Astrocyte (in vitro differentiated cells and primary cell): ENCODE results near the gene MADD. TPM values are rescaled to one million over a fixed set of nuclear protein-coding genes. Genes with fewer than 3 reads are reported as not detected.

ENCODE experiments used
- DNase-seq: peaks from one replicate; pipeline ENCODE4 v3.0.0-alpha.2; 2010; ENCODE audit warnings: low read depth
- FAIRE-seq: peaks from 2 replicates; lab custom pipeline; 2011; peaks lifted over from hg19 to GRCh38; lab: Jason Lieb, UNC
- H2AFZ ChIP-seq: 2 replicates; pipeline ENCODE4 v1.6.0; 2012; ENCODE audit warnings: low read depth, low read length, inconsistent platforms
- H3K27ac ChIP-seq: 2 replicates; pipeline ENCODE4 v1.5.1; 2011; ENCODE audit warnings: low read depth, low read length, inconsistent platforms
- H3K27me3 ChIP-seq: 2 replicates; pipeline ENCODE4 v1.6.0; 2011; ENCODE audit warnings: low read length, inconsistent platforms; ENCODE audit not compliant: insufficient read depth
- H3K36me3 ChIP-seq: 2 replicates; pipeline ENCODE4 v1.5.1; 2011; ENCODE audit warnings: low read length, inconsistent platforms; ENCODE audit not compliant: insufficient read depth
- H3K4me1 ChIP-seq: 2 replicates; pipeline ENCODE4 v1.5.1; 2011; ENCODE audit warnings: low read length, inconsistent platforms; ENCODE audit not compliant: insufficient read depth
- H3K4me2 ChIP-seq: 2 replicates; pipeline ENCODE4 v1.6.0; 2012; ENCODE audit warnings: low read length, inconsistent platforms
- H3K4me3 ChIP-seq: 2 replicates; pipeline ENCODE4 v1.5.1; 2011; ENCODE audit warnings: low read depth, mild to moderate bottlenecking, low read length, inconsistent platforms; ENCODE audit not compliant: insufficient read depth
- H3K79me2 ChIP-seq: 2 replicates; pipeline ENCODE4 v1.6.0; 2012; ENCODE audit warnings: mild to moderate bottlenecking, low read length, inconsistent platforms; ENCODE audit not compliant: insufficient read depth
- H3K9ac ChIP-seq: 2 replicates; pipeline ENCODE4 v1.6.0; 2012; ENCODE audit warnings: mild to moderate bottlenecking, low read length, inconsistent platforms
- H3K9me3 ChIP-seq: 2 replicates; pipeline ENCODE4 v1.5.1; 2012; ENCODE audit warnings: low read depth, mild to moderate bottlenecking, low read length, inconsistent platforms; ENCODE audit not compliant: insufficient read depth
- H4K20me1 ChIP-seq: 2 replicates; pipeline ENCODE4 v1.6.0; 2012; ENCODE audit warnings: low read length, inconsistent platforms; ENCODE audit not compliant: insufficient read depth
- H3K27ac Mint-ChIP-seq: one replicate; pipeline ENCODE4 v1.8.0; 2021; ENCODE audit warnings: mild to moderate bottlenecking, mixed read lengths; ENCODE audit not compliant: unreplicated experiment
- H3K27me3 Mint-ChIP-seq: one replicate; pipeline ENCODE4 v1.8.0; 2021; ENCODE audit warnings: low read depth, mixed read lengths; ENCODE audit not compliant: unreplicated experiment
- H3K36me3 Mint-ChIP-seq: one replicate; pipeline ENCODE4 v1.8.0; 2021; ENCODE audit warnings: low read depth, mixed read lengths; ENCODE audit not compliant: unreplicated experiment
- H3K4me1 Mint-ChIP-seq: one replicate; pipeline ENCODE4 v1.8.0; 2021; ENCODE audit warnings: low read depth, mixed read lengths; ENCODE audit not compliant: unreplicated experiment
- H3K4me3 Mint-ChIP-seq: one replicate; pipeline ENCODE4 v1.8.0; 2021; ENCODE audit warnings: mild to moderate bottlenecking, moderate library complexity, mixed read lengths; ENCODE audit not compliant: unreplicated experiment
- H3K9me3 Mint-ChIP-seq: one replicate; pipeline ENCODE4 v1.8.0; 2021; ENCODE audit warnings: mild to moderate bottlenecking, mixed read lengths; ENCODE audit not compliant: unreplicated experiment
- EZH2 ChIP-seq: IDR thresholded peaks from 2 replicates; pipeline ENCODE4 v1.6.1; 2012; ENCODE audit warnings: mild to moderate bottlenecking, low read length, inconsistent platforms; ENCODE audit not compliant: insufficient read depth
- total RNA-seq: library from RNA; stranded (reverse); gene quantifications from 2 replicates; pipeline ENCODE4 v1.2.1, GENCODE V29; 2021
- TF ChIP-seq, protein P1 (sequence below): IDR thresholded peaks from 2 replicates; pipeline ENCODE4 v1.5.1; 2011; ENCODE audit warnings: low read depth, mild to moderate bottlenecking, inconsistent platforms, low read length, moderate library complexity; ENCODE audit not compliant: insufficient read depth

The MADD gene
- total RNA-seq, 1 donor from 2014 or later, result 22.9 TPM

DNA sequence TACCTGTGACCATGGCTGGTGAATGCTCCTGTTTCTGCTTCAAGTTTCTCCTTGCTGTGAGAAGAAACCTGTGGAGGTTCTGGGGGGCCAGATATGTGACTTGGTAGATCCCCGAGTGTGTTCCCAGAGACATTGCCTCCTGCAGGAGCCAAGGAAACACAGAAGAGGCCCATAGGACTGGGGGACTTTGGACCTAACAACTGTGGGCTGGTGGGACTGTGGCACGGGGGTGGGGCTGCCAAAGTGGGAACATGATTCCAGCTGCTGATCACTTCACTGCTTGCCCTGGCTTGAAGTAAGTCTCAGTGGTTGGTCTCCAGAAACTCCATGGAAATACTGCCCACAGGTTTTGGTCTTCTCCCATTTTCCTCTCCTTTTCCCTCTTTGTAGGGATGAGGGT is 16.3 kb upstream of the MADD start:
- Mint-ChIP-seq H3K4me3 (no peak overlapping the region), H3K36me3 (peaks cover 3% of the 10 kb centered on the region), H3K9me3 (no peaks in the 10 kb centered on the region), H3K27me3 (no peaks in the 10 kb centered on the region), H3K4me1 (peaks cover 17% of the 10 kb centered on the region), H3K27ac (no peak overlapping the region)
- DNase-seq (no peak), FAIRE-seq (no peak)
- Histone ChIP-seq H3K9me3 (no peaks in the 10 kb centered on the region), H4K20me1 (no peaks in the 10 kb centered on the region), H3K27me3 (no peaks in the 10 kb centered on the region), H3K27ac (no peak overlapping the region), H3K4me2 (no peak overlapping the region), H3K9ac (no peak overlapping the region), H3K36me3 (no peaks in the 10 kb centered on the region), H2AFZ (no peak overlapping the region), H3K4me3 (no peak overlapping the region), H3K4me1 (peaks cover 30% of the 10 kb centered on the region), H3K79me2 (peaks cover 10% of the 10 kb centered on the region)
- no peak for TF ChIP-seq EZH2
- TF ChIP-seq, protein P1, sequence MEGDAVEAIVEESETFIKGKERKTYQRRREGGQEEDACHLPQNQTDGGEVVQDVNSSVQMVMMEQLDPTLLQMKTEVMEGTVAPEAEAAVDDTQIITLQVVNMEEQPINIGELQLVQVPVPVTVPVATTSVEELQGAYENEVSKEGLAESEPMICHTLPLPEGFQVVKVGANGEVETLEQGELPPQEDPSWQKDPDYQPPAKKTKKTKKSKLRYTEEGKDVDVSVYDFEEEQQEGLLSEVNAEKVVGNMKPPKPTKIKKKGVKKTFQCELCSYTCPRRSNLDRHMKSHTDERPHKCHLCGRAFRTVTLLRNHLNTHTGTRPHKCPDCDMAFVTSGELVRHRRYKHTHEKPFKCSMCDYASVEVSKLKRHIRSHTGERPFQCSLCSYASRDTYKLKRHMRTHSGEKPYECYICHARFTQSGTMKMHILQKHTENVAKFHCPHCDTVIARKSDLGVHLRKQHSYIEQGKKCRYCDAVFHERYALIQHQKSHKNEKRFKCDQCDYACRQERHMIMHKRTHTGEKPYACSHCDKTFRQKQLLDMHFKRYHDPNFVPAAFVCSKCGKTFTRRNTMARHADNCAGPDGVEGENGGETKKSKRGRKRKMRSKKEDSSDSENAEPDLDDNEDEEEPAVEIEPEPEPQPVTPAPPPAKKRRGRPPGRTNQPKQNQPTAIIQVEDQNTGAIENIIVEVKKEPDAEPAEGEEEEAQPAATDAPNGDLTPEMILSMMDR, result no peak

DNA sequence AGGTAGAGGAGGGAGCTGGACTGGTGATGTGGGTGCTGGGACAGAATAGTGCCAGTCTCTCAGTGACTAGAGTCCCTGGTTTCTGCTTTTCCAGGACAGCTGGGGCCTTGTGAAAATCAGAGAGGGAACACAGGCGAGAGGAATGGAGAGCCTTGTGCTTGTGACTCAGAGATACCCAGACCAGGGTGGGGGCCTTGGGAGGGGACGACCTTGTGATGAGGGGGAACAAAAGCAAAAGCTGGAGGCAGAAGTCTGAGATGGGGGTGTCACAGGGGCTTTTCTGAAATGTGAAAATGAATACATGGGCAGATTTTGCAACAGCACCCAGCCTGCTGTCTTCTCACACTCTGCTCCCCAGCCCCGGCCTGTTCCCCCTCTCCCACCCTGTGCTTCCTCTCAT is 15.5 kb upstream of the MADD start:
- Histone ChIP-seq H2AFZ (peak overlapping the region; percentile 32), H3K36me3 (no peaks in the 10 kb centered on the region), H3K4me1 (peaks cover 32% of the 10 kb centered on the region), H3K27ac (peak overlapping the region; percentile 47), H3K27me3 (no peaks in the 10 kb centered on the region), H3K79me2 (peaks cover 3% of the 10 kb centered on the region), H3K9me3 (no peaks in the 10 kb centered on the region), H4K20me1 (no peaks in the 10 kb centered on the region), H3K4me3 (no peak overlapping the region), H3K4me2 (peak overlapping the region; percentile 65), H3K9ac (peak overlapping the region; percentile 53)
- Mint-ChIP-seq H3K4me1 (peaks cover 18% of the 10 kb centered on the region), H3K27ac (peak overlapping the region; percentile 34), H3K36me3 (peaks cover 3% of the 10 kb centered on the region), H3K27me3 (no peaks in the 10 kb centered on the region), H3K9me3 (no peaks in the 10 kb centered on the region), H3K4me3 (no peak overlapping the region)
- DNase-seq, result no peak
- no peak for FAIRE-seq
- TF ChIP-seq, protein P1, result no peak
- TF ChIP-seq EZH2, result no peak

DNA sequence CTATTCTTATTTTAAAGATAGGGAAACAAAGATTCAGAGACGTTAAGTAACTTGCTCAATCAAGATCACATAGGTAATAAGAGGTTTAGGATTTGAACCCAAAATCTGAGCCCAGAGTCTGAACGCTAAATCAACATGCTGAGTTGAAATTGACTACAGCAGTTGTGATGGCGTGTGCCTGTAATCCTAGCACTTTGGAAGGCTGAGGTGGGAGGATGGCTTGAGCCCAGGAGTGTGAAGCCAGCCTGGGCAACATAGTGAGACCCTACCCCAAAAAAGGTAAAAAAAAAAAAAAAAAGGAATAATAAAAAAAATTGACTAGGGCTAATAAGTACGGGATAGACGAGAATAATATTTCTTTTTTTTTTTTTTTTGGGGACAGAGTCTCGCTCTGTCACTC is 13.6 kb upstream of the MADD start:
- H3K9ac ChIP-seq, result no peak overlapping the region
- no peak overlapping the region for H2AFZ ChIP-seq
- H3K4me1 ChIP-seq, result peaks cover 34% of the 10 kb centered on the region
- Mint-ChIP-seq H3K9me3 (no peaks in the 10 kb centered on the region), H3K27me3 (peaks cover 3% of the 10 kb centered on the region), H3K36me3 (peaks cover 3% of the 10 kb centered on the region), H3K27ac (no peak overlapping the region), H3K4me3 (no peak overlapping the region), H3K4me1 (peaks cover 19% of the 10 kb centered on the region)
- FAIRE-seq (no peak), DNase-seq (no peak)
- H3K36me3 ChIP-seq, result no peaks in the 10 kb centered on the region
- no peaks in the 10 kb centered on the region for H3K9me3 ChIP-seq
- no peaks in the 10 kb centered on the region for H3K79me2 ChIP-seq
- no peak overlapping the region for H3K27ac ChIP-seq
- no peak overlapping the region for H3K4me3 ChIP-seq
- H3K4me2 ChIP-seq, result no peak overlapping the region
- TF ChIP-seq EZH2, result no peak
- H4K20me1 ChIP-seq, result no peaks in the 10 kb centered on the region
- H3K27me3 ChIP-seq, result no peaks in the 10 kb centered on the region
